ENCODE data around the gene MYRF. TPM values are rescaled to one million over a fixed set of nuclear protein-coding genes. Genes with fewer than 3 reads are reported as not detected.

The MYRF gene
- total RNA-seq, 1 donor from 2014 or later, result 0.78 TPM

- Mint-ChIP-seq H3K9me3 (no peaks in the 10 kb centered on the region), H3K4me1 (no peaks in the 10 kb centered on the region)
- CTCF ChIA-PET, result no interaction called here
Observed at GRCh38 chr11:61711498-61711897, 40.9 kb upstream of the MYRF start.

GRCh38 chr11:61712314-61712713, 40.1 kb upstream of the MYRF start:
- CTCF ChIA-PET, result no interaction called here
- DNase-seq (no peak), ATAC-seq (ENCODE audit: low read depth) (no peak)
- H3K27me3 Mint-ChIP-seq, result peaks cover 3% of the 10 kb centered on the region
- H3K4me3 Mint-ChIP-seq, result no peak overlapping the region
- POLR2A ChIA-PET, result no interaction called here
- H3K4me1 Mint-ChIP-seq, result no peaks in the 10 kb centered on the region
- TF ChIP-seq CTCF (IDR thresholded peaks at IDR 0.05), result no peak
- intact Hi-C loops (cut with micrococcal nuclease), result no loop called here
- H3K27ac Mint-ChIP-seq, result no peak overlapping the region
- H3K9me3 Mint-ChIP-seq, result no peaks in the 10 kb centered on the region
- H3K36me3 Mint-ChIP-seq (ENCODE audit: low read depth), result no peaks in the 10 kb centered on the region

More at GRCh38 chr11:61711498-61711897, 40.9 kb upstream of the MYRF start:
- POLR2A ChIA-PET, result no interaction called here
- H3K27ac Mint-ChIP-seq, result no peak overlapping the region
- ATAC-seq (ENCODE audit: low read depth), result no peak
- intact Hi-C loops (cut with micrococcal nuclease), result no loop called here
- no peaks in the 10 kb centered on the region for H3K36me3 Mint-ChIP-seq (ENCODE audit: low read depth)
- no peak for DNase-seq
- TF ChIP-seq CTCF (IDR thresholded peaks at IDR 0.05), result no peak
- no peak overlapping the region for H3K4me3 Mint-ChIP-seq
- peaks cover 3% of the 10 kb centered on the region for H3K27me3 Mint-ChIP-seq

- H3K4me3 Mint-ChIP-seq, result no peak overlapping the region
- DNase-seq, result no peak
- H3K4me1 Mint-ChIP-seq, result no peaks in the 10 kb centered on the region
- ChIA-PET CTCF (interaction anchor here (0.9 kb wide), 1 partner anchor 20 kb away, joined by 3 read pairs; no protein-coding TSS in a partner anchor), POLR2A (no interaction called here)
- H3K36me3 Mint-ChIP-seq (ENCODE audit: low read depth), result no peaks in the 10 kb centered on the region
- peaks cover 3% of the 10 kb centered on the region for H3K27me3 Mint-ChIP-seq
- no peak for TF ChIP-seq CTCF (IDR thresholded peaks at IDR 0.05)
- no peaks in the 10 kb centered on the region for H3K9me3 Mint-ChIP-seq
- ATAC-seq (ENCODE audit: low read depth), result no peak
- intact Hi-C loops (cut with micrococcal nuclease), result no loop called here
- no peak overlapping the region for H3K27ac Mint-ChIP-seq
Observed at GRCh38 chr11:61712846-61713245, 39.6 kb upstream of the MYRF start.

GRCh38 chr11:61713464-61713863, 39.0 kb upstream of the MYRF start:
- DNase-seq (no peak), ATAC-seq (ENCODE audit: low read depth) (no peak)
- Mint-ChIP-seq H3K9me3 (no peaks in the 10 kb centered on the region), H3K4me3 (no peak overlapping the region), H3K4me1 (no peaks in the 10 kb centered on the region), H3K27ac (no peak overlapping the region), H3K27me3 (peaks cover 3% of the 10 kb centered on the region), H3K36me3 (ENCODE audit: low read depth) (no peaks in the 10 kb centered on the region)
- CTCF ChIA-PET, result interaction anchor here (0.9 kb wide), 1 partner anchor 20 kb away, joined by 3 read pairs; no protein-coding TSS in a partner anchor
- no peak for TF ChIP-seq CTCF (IDR thresholded peaks at IDR 0.05)
- intact Hi-C loops (cut with micrococcal nuclease), result no loop called here
- POLR2A ChIA-PET, result no interaction called here

- DNase-seq, result no peak
- no peaks in the 10 kb centered on the region for H3K36me3 Mint-ChIP-seq (ENCODE audit: low read depth)
- H3K27me3 Mint-ChIP-seq, result peaks cover 3% of the 10 kb centered on the region
- ChIA-PET CTCF (no interaction called here), POLR2A (no interaction called here)
- TF ChIP-seq CTCF (IDR thresholded peaks at IDR 0.05), result no peak
- no peaks in the 10 kb centered on the region for H3K9me3 Mint-ChIP-seq
- no peaks in the 10 kb centered on the region for H3K4me1 Mint-ChIP-seq
- intact Hi-C loops (cut with micrococcal nuclease), result no loop called here
- H3K27ac Mint-ChIP-seq, result no peak overlapping the region
- H3K4me3 Mint-ChIP-seq, result no peak overlapping the region
- ATAC-seq (ENCODE audit: low read depth), result no peak
Observed at GRCh38 chr11:61713906-61714305, 38.5 kb upstream of the MYRF start.
